SK-N-SH (cell line): ENCODE data around the gene CFAP20DC. TPM values are rescaled to one million over a fixed set of nuclear protein-coding genes. Genes with fewer than 3 reads are reported as not detected.
"Not testable (repeated sequence)": the region's sequence is repeated elsewhere in the genome, so short reads cannot be mapped to it uniquely, and the experiment has no call there.

ENCODE experiments used
- CTCF ChIA-PET: fragments of 300-600, 350-600 bp; formaldehyde crosslinking; extraction: SDS; loops from one replicate; lab custom pipeline; 2021; lab: Yijun Ruan, JAX
- POLR2A ChIA-PET: fragments of 350-600 bp; sonication (Branson Sonifier 250); formaldehyde crosslinking; extraction: SDS; loops from one replicate; lab custom pipeline; 2020; ENCODE audit warnings: antibody characterized with exemption, inconsistent platforms; lab: Yijun Ruan, JAX
- DNase-seq: peaks from one replicate; pipeline ENCODE4 v3.0.0; 2012
- H2AFZ ChIP-seq: fragments of 200-600 bp; sonication (generic); 2 replicates; pipeline ENCODE4 v1.8.1; 2016; ENCODE audit warnings: antibody characterized with exemption, mild to moderate bottlenecking, low read depth
- H3F3A ChIP-seq: fragments of 200-600 bp; sonication (generic); replicated peaks from 2 replicates; pipeline ENCODE3; 2016; ENCODE audit warnings: antibody characterized with exemption, mild to moderate bottlenecking; ENCODE audit not compliant: insufficient read depth
- H3K27ac ChIP-seq, 2 experiments: fragments of 200-500 bp in 1 of 2; fragments of 200-600 bp in 1 of 2; sonication (Bioruptor generic) in 1 of 2; sonication (generic), shearing (Covaris generic) in 1 of 2; 2 replicates each; pipeline versions ENCODE4 v1.5.1 to v1.6.1; 2014 to 2016; ENCODE audit warnings: low read depth in 2 of 2, inconsistent platforms in 1 of 2, low read length in 1 of 2, mild to moderate bottlenecking in 1 of 2, mixed read lengths in 1 of 2
- H3K27me3 ChIP-seq: fragments of 200-600 bp; sonication (generic), shearing (Covaris generic); 2 replicates; pipeline ENCODE4 v1.6.1; 2016; ENCODE audit warnings: mixed run types; ENCODE audit not compliant: insufficient read depth
- H3K36me3 ChIP-seq, 2 experiments: fragments of 200-500 bp in 1 of 2; fragments of 200-600 bp in 1 of 2; sonication (Bioruptor generic) in 1 of 2; sonication (generic) in 1 of 2; replicated peaks in 1 of 2; 2 replicates each; pipeline versions ENCODE3 to v1.5.1; 2014 to 2016; ENCODE audit warnings: low read length in 1 of 2, mild to moderate bottlenecking in 1 of 2; ENCODE audit not compliant: insufficient read depth in 2 of 2, control insufficient read depth in 1 of 2
- H3K4me1 ChIP-seq, 2 experiments: fragments of 200-500 bp in 1 of 2; fragments of 200-600 bp in 1 of 2; sonication (Bioruptor generic) in 1 of 2; sonication (generic), shearing (Covaris generic) in 1 of 2; 2 replicates each; pipeline versions ENCODE4 v1.5.1 to v1.6.1; 2014 to 2016; ENCODE audit warnings: low read depth in 1 of 2, low read length in 1 of 2, mixed run types in 1 of 2; ENCODE audit not compliant: insufficient read depth in 2 of 2, control insufficient read depth in 1 of 2
- H3K4me2 ChIP-seq: fragments of 200-600 bp; sonication (generic), shearing (Covaris generic); 2 replicates; pipeline ENCODE4 v1.6.1; 2017; ENCODE audit warnings: mixed run types
- H3K4me3 ChIP-seq, 2 experiments: fragments of 200-500 bp in 1 of 2; fragments of 200-600 bp in 1 of 2; sonication (Bioruptor generic) in 1 of 2; sonication (generic), shearing (Covaris generic) in 1 of 2; 2 replicates each; pipeline versions ENCODE4 v1.5.1 to v1.8.1; 2014 to 2016; ENCODE audit warnings: low read depth in 2 of 2, inconsistent platforms in 1 of 2, low read length in 1 of 2, mild to moderate bottlenecking in 1 of 2, mixed read lengths in 1 of 2, moderate library complexity in 1 of 2
- H3K79me2 ChIP-seq: fragments of 200-600 bp; sonication (generic); 2 replicates; pipeline ENCODE4 v1.8.1; 2017; ENCODE audit warnings: mild to moderate bottlenecking; ENCODE audit not compliant: insufficient read depth
- H3K9ac ChIP-seq: fragments of 200-600 bp; sonication (generic); 2 replicates; pipeline ENCODE4 v1.6.1; 2017; ENCODE audit warnings: mixed run types
- H3K9me2 ChIP-seq: fragments of 200-600 bp; sonication (generic); 2 replicates; pipeline ENCODE4 v1.6.1; 2017; ENCODE audit warnings: mixed run types
- H3K9me3 ChIP-seq: fragments of 200-600 bp; sonication (generic); 2 replicates; pipeline ENCODE4 v1.6.1; 2017; ENCODE audit warnings: mixed run types, mild to moderate bottlenecking, moderate library complexity
- H4K20me1 ChIP-seq: fragments of 200-600 bp; sonication (generic); 2 replicates; pipeline ENCODE4 v1.6.1; 2017; ENCODE audit warnings: mild to moderate bottlenecking, mixed run types; ENCODE audit not compliant: insufficient read depth
- ELF1 ChIP-seq: IDR thresholded peaks from 2 replicates; pipeline ENCODE4 v1.4.0; 2012
- FOXM1 ChIP-seq: IDR thresholded peaks from 2 replicates; pipeline ENCODE4 v1.4.0; 2012; ENCODE audit warnings: low read depth, mild to moderate bottlenecking
- JUND ChIP-seq: IDR thresholded peaks from 2 replicates; pipeline ENCODE4 v1.4.0; 2012
- MEF2A ChIP-seq: IDR thresholded peaks from 2 replicates; pipeline ENCODE4 v1.4.0; 2012; ENCODE audit warnings: low read depth, borderline replicate concordance
- MXI1 ChIP-seq: IDR thresholded peaks from 2 replicates; pipeline ENCODE4 v1.6.1; 2012; ENCODE audit warnings: mild to moderate bottlenecking, low read depth, low read length, improper control_type of control experiment
- RCOR1 ChIP-seq: fragments of 150-350 bp; IDR thresholded peaks from 2 replicates; pipeline ENCODE4 v1.6.1; 2017; ENCODE audit warnings: antibody characterized with exemption, low read length
- RXRA ChIP-seq: IDR thresholded peaks from 2 replicates; pipeline ENCODE4 v1.4.0; 2012; ENCODE audit warnings: low read depth, mild to moderate bottlenecking, borderline replicate concordance
- TAF1 ChIP-seq: IDR thresholded peaks from 2 replicates; pipeline ENCODE4 v1.6.1; 2012; ENCODE audit warnings: low read depth, mild to moderate bottlenecking, low read length, moderate library complexity, borderline replicate concordance
- WGBS: methylation state at CpG from one replicate; pipeline ENCODE4 v1.1.6; 2017; ENCODE audit warnings: low lambda C conversion rate; 5-methylcytosine and 5-hydroxymethylcytosine counted together
- polyA plus RNA-seq, 3 experiments: library from polyadenylated mRNA; depleted of rRNA; stranded (reverse); fragments of >200 nt; gene quantifications; 2 replicates each; pipeline ENCODE4 v1.2.3, GENCODE V29; 2012
- TF ChIP-seq, protein P1 (sequence below): IDR thresholded peaks from 2 replicates; pipeline ENCODE4 v1.6.1; 2012; ENCODE audit warnings: mild to moderate bottlenecking, low read depth, low read length, moderate library complexity
- TF ChIP-seq, protein P2 (sequence below): IDR thresholded peaks from 2 replicates; pipeline ENCODE4 v1.4.0; 2012; ENCODE audit warnings: low read depth
- TF ChIP-seq, protein P3 (sequence below): IDR thresholded peaks from 2 replicates; pipeline ENCODE4 v1.4.0; 2012; ENCODE audit warnings: low read depth, borderline replicate concordance

CFAP20DC gene
- polyA plus RNA-seq, 1 of the 3 experiments (the other 2 are of a cell fraction): 1.8 TPM

DNA sequence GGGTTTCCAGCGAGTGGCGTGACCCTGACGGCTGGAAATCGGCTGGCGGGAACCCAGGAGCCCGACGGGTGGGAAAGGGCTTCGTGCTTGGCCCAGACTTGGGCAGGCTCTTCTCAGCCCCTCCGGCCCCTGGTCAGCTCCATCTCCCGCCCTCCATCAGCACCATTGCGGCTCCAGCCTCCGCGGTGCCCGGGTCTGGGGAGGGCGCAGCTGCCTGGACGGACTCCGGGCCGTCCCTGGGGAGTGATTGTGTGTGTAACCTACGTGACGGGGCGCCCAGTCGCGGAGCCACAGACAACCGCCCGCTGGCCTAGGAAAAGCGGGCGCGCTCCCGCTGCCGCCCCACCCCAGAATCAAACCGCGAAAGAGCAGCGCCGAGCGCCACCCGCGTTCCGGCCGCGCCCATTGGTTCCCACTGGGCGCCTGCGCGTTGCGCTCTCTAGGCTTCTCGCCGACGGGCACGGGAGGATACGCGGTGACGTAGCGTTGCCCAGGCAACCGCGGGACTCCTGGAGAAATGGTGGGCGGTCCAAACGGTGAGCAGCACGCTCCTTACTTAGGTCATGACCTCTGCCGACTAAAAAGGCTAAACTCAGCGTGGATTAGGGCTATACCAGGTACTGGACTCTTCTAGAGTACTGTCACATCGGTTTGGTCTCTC is at the start of gene CFAP20DC (continued):
- TF ChIP-seq, protein P1, sequence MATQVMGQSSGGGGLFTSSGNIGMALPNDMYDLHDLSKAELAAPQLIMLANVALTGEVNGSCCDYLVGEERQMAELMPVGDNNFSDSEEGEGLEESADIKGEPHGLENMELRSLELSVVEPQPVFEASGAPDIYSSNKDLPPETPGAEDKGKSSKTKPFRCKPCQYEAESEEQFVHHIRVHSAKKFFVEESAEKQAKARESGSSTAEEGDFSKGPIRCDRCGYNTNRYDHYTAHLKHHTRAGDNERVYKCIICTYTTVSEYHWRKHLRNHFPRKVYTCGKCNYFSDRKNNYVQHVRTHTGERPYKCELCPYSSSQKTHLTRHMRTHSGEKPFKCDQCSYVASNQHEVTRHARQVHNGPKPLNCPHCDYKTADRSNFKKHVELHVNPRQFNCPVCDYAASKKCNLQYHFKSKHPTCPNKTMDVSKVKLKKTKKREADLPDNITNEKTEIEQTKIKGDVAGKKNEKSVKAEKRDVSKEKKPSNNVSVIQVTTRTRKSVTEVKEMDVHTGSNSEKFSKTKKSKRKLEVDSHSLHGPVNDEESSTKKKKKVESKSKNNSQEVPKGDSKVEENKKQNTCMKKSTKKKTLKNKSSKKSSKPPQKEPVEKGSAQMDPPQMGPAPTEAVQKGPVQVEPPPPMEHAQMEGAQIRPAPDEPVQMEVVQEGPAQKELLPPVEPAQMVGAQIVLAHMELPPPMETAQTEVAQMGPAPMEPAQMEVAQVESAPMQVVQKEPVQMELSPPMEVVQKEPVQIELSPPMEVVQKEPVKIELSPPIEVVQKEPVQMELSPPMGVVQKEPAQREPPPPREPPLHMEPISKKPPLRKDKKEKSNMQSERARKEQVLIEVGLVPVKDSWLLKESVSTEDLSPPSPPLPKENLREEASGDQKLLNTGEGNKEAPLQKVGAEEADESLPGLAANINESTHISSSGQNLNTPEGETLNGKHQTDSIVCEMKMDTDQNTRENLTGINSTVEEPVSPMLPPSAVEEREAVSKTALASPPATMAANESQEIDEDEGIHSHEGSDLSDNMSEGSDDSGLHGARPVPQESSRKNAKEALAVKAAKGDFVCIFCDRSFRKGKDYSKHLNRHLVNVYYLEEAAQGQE: no peak
- TF ChIP-seq JUND (no peak), TAF1 (peak; percentile 84), RXRA (no peak), ELF1 (no peak), FOXM1 (no peak), MXI1 (peak; percentile 71)
- TF ChIP-seq, protein P2, sequence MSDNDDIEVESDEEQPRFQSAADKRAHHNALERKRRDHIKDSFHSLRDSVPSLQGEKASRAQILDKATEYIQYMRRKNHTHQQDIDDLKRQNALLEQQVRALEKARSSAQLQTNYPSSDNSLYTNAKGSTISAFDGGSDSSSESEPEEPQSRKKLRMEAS: no peak; the same call in 1 of the 2 replicates
- TF ChIP-seq, all 33 proteins: peak for 8

DNA sequence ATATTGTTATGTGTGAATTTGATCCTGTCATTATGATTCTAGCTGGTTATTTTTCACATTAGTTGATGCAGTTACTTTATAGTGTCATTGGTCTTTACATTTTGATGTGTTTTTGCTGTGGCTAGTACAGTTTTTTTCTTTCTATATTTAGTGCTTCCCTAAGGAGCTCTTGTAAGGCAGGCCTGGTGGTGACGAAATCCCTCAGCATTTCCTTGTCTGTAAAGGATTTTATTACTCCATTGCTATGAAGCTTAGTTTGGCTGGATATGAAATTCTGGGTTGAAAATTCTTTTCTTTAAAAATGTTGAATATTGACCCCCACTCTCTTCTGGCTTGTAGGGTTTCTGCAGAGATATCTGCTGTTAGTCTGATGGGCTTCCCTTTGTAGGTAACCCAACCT is 48.7 kb upstream of the CFAP20DC start:
- H3K9me2 ChIP-seq, H3K27me3 ChIP-seq, DNase-seq, H3K36me3 ChIP-seq, H3K9ac ChIP-seq, POLR2A ChIA-PET, H3K79me2 ChIP-seq, H3K9me3 ChIP-seq, H3F3A ChIP-seq, CTCF ChIA-PET, H3K4me2 ChIP-seq, H4K20me1 ChIP-seq, H3K27ac ChIP-seq, H2AFZ ChIP-seq, H3K4me3 ChIP-seq: not testable (repeated sequence)
- peaks cover 12 to 33% of the 10 kb centered on the region in 2 experiments; a peak in 3 of 4 replicates for H3K4me1 ChIP-seq
- WGBS: 52% methylated on average over 1 of the region's 1 CpG

DNA sequence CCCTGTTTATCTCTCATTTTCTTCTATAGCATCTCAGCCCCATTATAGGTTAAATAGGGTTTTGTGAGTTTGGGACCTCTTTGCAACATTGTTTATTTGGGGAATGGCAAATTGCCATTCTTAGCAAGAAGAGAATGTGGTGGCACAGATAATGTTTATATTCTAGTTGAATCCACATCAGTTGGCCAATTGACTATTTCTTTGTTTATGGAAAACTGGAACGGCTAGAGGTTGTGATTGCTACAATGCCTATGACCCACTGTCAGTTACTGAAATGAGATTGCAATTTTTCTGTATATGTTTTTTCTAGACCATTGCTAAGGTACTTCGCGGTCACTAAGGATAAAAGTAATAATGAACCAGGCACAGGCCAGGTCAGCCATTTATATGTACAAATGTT is 44.6 kb upstream of the CFAP20DC start:
- H3K4me3 ChIP-seq: no peak overlapping the region
- H3K9me2 ChIP-seq: no peaks in the 10 kb centered on the region
- TF ChIP-seq FOXM1: no peak
- TF ChIP-seq MEF2A: no peak
- TF ChIP-seq, protein P1: no peak
- TF ChIP-seq RCOR1: no peak
- TF ChIP-seq, protein P3, sequence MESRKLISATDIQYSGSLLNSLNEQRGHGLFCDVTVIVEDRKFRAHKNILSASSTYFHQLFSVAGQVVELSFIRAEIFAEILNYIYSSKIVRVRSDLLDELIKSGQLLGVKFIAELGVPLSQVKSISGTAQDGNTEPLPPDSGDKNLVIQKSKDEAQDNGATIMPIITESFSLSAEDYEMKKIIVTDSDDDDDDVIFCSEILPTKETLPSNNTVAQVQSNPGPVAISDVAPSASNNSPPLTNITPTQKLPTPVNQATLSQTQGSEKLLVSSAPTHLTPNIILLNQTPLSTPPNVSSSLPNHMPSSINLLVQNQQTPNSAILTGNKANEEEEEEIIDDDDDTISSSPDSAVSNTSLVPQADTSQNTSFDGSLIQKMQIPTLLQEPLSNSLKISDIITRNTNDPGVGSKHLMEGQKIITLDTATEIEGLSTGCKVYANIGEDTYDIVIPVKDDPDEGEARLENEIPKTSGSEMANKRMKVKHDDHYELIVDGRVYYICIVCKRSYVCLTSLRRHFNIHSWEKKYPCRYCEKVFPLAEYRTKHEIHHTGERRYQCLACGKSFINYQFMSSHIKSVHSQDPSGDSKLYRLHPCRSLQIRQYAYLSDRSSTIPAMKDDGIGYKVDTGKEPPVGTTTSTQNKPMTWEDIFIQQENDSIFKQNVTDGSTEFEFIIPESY: no peak
- 92% methylated on average over 3 of the region's 3 CpGs for WGBS
- H3K9ac ChIP-seq: no peak overlapping the region
- H3K9me3 ChIP-seq: peaks cover 6% of the 10 kb centered on the region; the same call in 1 of the 2 replicates
- H3K79me2 ChIP-seq: no peaks in the 10 kb centered on the region
- CTCF ChIA-PET: no interaction called here
- no peak overlapping the region for H2AFZ ChIP-seq
- no peak overlapping the region for H3K4me2 ChIP-seq
- no peaks in the 10 kb centered on the region for H4K20me1 ChIP-seq
- no peaks in the 10 kb centered on the region for H3K4me1 ChIP-seq
- H3K27ac ChIP-seq: no peak overlapping the region
- H3K27me3 ChIP-seq: no peaks in the 10 kb centered on the region
- POLR2A ChIA-PET: no interaction called here
- no peaks in the 10 kb centered on the region for H3K36me3 ChIP-seq
- H3F3A ChIP-seq: no peaks in the 10 kb centered on the region
- no peak for DNase-seq
